D341Med (cell line): ENCODE results near the gene PRKAB1.

Experiments
- DNase-seq: peaks from one replicate; pipeline ENCODE4 v3.0.0; 2012; ENCODE audit warnings: low spot score

PRKAB1 gene

DNA sequence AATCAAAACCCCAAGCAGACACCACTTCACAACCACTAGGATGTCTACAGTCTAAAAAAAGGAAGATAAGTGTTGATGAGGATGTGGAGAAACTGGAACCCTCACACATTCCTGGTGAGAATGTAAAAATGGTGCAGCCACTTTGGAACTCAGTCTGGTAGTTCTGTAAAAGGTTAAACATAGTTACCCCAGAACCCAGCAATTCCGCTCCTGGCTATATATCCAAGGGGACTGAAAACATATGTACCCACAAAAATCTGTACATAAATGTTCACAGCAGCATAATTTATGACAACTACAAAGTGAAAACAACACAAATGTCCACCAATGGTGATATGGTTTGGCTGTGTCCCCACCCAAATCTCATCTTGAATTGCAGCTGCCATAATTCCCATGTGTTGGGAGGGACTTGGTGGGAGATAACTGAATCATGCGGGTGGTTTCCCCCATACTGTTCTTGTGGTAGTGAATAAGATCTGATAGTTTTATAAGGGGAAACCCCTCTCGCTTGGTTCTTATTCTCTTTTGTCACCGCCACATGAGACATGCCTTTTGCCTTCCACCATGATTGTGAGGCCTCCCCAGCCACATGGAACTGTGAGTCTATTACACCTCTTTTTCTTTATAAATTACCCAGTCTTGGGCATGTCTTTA lies 46.8 kb downstream of the PRKAB1 start:
- DNase-seq: no peak

- no peak for DNase-seq
Observed at GRCh38 chr12:119715268-119715620, 47.3 kb downstream of the PRKAB1 start.

GRCh38 chr12:119718141-119718540 lies 50.2 kb downstream of the PRKAB1 start:
- DNase-seq: no peak

DNA sequence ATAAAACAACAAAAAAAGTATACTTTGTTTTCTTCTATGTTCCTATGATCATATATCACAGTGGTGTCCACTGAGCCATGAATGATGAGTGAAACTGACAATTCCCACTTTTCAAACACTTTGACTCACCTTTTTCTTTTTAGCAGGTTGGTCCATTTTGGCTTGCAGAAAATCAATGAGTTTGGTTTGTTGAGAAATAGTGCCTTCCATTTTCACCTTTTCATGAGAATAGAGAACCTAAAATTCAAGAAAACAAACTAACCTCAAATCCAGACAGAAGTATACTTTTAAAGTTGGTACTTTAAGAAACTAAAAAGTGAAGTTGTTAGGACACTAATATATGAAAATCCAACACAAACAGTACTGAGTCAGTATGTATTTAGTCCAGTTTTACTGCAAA lies 52.4 kb downstream of the PRKAB1 start:
- DNase-seq: no peak

DNA sequence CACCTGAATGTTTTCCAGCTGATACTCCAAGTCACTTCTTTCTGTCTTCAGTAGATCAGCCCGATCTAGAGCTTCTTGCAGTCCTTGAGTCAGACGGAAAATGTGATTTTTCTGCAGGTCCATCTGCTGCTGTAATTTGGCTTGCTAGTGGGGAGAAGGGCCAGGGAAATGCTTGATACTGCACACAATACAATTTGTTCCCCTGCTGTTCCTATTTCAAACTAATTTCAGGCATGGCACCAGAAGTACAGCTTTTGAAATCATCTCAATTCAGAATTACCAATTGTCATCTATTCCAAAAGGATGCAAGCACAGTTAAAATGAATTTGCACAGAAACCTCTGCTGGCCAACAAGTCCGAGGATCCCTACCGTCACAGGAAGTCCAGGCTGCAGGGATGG lies 53.4 kb downstream of the PRKAB1 start:
- no peak for DNase-seq

DNA sequence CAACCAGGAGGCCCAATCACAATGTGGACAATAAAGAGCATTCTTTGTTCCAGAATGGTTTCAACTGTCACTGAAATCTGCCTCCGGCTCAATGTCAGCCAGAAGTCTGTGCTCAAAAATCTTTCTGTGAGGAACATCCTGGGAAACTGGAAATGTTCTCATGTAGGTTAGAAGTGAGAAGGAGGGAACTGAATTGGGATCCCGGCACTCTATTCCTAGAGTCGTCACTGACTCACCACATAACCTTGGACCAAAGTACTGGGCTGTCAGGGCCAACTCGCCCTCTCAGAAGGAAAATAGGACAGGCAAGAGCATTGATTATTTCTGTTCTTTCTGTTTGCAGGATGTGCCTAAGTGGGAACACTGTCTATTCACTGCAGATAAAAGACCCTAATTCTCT lies 57.6 kb downstream of the PRKAB1 start:
- DNase-seq: no peak

DNA sequence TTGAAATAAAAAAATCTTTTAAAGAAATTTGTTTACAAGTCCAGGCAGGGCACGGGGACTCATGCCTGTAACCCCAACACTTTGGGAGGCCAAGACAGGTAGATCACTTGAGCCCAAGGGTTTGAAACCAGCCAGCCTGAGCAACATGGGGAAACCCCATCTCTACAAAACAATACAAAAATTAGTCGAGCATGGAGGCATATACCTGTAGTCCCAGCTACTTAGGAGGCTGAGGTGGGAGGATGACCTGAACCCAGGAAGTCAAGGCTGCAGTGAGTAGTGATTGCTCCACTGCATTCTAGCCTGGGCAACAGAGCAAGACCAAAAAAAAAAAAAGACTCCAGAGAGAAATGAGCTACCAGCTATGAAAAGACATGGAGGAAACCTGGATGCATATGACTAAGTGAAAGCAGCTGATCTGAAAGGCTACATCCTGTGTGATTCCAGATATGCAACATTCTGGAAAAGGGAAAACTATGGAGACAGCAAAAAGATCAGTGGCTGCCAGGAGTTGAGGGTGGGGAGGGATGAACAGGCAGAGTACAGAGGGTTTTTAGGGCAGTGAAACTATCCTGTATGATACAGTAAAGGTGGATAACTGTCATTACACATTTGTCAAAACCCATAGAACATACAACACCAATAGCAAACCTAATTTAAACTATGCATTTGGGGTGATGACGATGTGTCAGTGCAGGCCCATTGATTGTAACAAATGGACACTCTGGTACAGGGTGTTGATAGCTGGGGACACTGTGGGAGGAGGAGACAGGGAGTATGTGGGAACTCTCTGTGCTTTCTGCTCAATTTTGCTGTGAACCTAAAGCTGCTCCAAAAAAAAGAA lies 59.9 kb downstream of the PRKAB1 start:
- no peak for DNase-seq

DNA sequence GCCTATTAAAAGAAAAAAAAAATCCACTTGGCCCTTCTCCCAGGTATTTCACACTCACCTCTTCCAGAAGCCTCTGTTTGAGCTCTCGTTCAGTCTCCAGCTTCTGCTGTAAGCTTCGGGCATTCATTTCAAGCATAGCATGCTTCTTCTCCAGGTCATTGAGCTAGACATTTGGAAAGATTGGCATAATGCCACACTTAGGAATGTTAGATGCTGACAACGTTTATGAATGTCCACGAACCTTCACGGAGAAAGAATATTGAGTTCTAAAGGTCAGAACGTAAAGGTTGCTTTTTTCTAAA lies 60.5 kb downstream of the PRKAB1 start:
- no peak for DNase-seq

- no peak for DNase-seq
Observed at GRCh38 chr12:119729871-119730270, 61.9 kb downstream of the PRKAB1 start.

DNA sequence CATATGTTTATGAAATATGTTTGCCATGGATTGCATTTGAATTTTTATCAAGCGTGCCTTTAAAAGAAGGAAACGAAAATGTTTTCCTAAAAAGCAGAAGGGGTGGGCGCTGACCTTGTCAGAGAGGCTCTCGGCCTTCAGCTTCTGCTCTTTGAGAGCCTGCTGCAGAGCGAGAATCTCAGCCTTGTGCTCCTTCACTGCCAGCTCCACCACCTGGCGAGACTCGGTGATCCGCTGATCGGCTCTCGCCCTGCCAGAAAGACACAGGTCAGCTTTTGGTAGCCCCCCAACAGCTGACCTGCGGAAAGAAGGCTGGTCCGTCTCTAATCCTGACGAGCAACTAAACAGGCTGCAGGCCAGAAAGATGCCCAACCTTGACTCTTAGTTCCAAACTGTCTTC lies 62.4 kb downstream of the PRKAB1 start:
- DNase-seq: no peak
